ENCODE measurements around the gene ZNF830.
A peak's percentile ranks its signal among the peaks of the same experiment; 100 is the strongest.
"Not testable (repeated sequence)": the region's sequence is repeated elsewhere in the genome, so short reads cannot be mapped to it uniquely, and the experiment has no call there.

The ZNF830 gene, protein sequence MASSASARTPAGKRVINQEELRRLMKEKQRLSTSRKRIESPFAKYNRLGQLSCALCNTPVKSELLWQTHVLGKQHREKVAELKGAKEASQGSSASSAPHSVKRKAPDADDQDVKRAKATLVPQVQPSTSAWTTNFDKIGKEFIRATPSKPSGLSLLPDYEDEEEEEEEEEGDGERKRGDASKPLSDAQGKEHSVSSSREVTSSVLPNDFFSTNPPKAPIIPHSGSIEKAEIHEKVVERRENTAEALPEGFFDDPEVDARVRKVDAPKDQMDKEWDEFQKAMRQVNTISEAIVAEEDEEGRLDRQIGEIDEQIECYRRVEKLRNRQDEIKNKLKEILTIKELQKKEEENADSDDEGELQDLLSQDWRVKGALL

GRCh38 chr17:34961093-34961911, at the start of gene ZNF830, which contains the start of gene CCT6B:
ZNF830 (plus strand) TSS chr17:34961540; CDS start chr17:34961567, 27 bp downstream.
CCT6B (minus strand) TSS chr17:34961460; CDS start chr17:34961393, 67 bp downstream.
- peak; percentile 94 for DNase-seq

DNA sequence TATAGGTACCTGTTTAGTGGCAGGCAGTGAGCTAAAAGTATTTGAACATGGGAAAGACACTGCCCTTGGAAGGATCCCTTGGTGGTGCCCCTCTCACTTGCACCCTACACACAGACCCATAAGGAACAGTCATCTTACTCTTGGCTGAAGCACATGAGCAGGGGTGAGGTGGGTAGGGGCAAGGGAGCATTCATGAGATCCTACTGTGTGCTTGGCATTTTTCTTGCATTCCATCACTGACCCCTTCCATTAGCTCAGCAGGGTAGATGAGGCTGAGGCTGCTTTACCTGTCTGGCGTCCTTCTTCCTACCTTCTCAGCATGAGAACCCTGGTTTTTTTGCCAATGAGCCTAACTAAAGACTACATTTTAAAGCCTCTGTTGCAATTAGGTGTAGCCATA, 48.3 kb upstream of the ZNF830 start:
- no peak for DNase-seq

DNA sequence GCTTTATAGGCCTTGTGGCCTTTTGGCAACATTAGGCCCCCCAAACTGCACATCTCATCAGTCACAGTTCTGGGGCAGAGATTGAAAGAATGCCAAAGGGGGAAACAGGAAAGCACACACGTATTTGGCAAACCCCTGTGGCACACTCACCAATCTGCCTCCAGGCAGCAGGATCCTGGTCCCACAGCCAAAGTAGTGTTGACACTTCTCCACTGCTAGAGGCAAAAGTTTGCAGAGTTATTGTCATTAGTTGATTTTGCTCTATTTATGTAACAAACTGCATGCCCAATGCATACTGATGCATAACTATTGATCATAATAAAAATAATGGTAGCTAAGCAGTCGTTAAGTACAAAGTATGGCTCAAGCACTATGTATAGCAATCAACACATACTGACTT, 45.2 kb upstream of the ZNF830 start:
- no peak for DNase-seq

GRCh38 chr17:34917381-34917780, 44.0 kb upstream of the ZNF830 start:
- DNase-seq = no peak

- DNase-seq = no peak
Measured at GRCh38 chr17:34920676-34921075, 40.7 kb upstream of the ZNF830 start.

DNA sequence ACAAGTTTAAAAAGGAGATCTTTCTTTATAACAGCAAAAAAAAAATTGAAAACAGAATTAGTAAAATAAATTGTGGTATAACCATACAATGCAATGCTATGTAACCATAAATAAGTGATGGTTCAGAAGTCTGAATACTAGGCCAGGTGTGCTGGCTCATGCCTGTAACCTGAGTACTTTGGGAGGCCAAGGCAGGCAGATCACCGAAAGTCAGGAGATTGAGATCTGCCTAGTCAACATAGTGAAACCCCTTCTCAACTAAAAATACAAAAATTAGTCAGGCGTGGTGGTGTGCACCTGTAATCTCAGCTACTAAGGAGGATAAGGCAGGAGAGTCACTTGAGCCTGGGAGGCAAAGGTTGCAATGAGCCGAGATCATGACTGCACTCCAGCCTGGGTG, 34.7 kb upstream of the ZNF830 start:
- DNase-seq = no peak

GRCh38 chr17:34930283-34930682, 31.1 kb upstream of the ZNF830 start:
- no peak for DNase-seq

DNA sequence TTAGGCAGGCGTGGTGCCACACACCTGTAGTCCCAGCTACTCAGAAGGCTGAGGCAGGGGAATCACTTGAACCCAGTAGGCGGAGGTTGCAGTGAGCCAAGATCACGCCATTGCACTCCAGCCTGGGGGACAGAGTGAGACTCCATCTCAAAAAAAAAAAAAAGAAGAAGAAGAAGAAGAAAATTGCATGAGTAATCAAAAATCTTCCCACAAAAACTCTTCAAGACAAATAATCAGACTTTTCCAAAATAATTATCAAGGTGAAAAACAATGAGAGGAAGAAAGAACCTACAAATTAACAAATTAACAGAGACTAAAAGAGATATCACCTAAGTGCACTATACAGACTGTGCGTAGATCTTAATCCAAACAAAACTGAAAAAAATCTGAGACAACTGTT, 10.6 kb upstream of the ZNF830 start:
- not testable (repeated sequence) for DNase-seq

- DNase-seq = no peak
Measured at GRCh38 chr17:34958438-34958837, 2.9 kb upstream of the ZNF830 start.

DNA sequence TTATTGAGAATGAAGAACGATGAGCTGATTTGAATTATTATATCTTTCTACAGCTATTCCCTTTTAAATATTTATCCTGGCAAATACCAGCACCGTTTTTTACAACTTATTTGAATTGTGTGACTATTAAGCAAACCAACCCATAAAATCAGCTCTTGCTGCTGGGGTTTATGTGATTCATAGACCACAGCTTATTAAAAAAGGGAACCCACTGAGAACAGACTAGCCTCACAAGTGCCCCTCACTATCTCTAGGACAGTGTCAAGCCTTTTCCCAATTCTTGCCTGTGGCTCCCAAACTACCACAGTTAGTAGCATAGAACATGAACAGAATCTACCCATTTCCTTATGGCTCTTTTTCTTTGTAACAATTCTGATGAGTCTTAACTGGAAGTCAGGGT, 12.8 kb downstream of the ZNF830 start:
- peak; percentile 51 for DNase-seq

DNA sequence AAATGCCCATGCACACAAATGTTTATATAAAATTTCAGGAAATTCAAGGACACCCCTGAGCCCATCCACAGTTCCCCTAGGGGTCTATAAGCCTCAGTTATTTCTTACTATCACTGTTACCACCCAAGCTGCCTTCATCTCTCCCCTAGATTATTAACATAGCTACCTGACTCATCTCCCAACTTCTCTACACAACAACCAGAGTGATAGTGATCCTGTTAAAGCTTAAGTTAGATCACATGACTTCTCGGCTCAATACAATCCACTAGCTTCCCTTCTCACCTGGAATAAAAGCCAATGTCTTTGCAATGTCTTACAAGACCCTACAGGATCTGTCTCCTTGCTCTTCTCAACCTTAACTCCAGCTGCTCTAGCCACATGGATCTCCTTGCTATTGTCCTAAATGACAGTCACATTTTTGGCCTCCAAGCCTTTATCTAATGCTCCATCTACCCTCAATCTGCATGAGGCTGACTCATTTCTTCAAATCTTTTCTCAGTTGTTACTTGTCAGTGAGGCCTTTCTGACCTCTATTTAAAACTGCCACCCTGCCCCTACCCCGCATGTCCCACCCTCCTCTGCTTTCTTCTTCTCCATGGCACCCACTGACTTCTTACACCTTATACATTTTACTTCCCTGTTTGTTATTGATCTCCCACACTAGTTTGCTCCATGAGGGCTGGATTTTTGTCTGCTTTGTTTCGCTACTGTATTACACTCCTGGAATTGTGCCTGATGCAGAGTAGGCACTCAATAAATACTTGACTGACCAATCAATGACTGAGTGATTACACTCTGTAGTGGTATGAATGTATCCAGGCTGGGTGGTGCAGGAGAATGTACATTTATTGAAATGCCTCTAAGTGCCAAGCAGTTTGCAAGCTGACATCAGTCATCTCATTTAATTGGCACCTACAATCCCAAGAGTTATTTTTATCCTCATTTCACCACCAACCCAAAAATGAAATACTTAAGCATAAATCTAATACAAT, 13.8 kb downstream of the ZNF830 start:
- peak; percentile 78 for DNase-seq

GRCh38 chr17:34979153-34979552, 17.8 kb downstream of the ZNF830 start:
- no peak for DNase-seq

- DNase-seq = no peak
Measured at GRCh38 chr17:34979650-34980352, 18.5 kb downstream of the ZNF830 start.

DNA sequence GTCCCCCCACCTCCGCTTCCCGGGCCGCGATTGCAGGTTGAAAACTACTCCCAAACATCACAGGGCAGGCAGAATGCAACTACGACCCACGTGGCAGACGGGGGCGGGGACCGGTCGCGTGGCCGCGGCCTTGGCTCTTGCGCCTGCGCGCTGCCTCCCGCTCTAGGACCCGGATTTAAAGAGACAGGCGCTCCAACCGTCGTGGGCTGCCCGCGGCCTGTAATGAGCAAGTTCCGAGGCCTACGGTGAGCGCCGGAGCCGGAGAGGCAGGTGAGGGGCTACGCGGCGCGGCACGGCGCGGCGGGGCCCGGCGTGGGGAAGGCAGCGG, 19.0 kb downstream of the ZNF830 start, which contains the start of gene LIG3:
TSS of gene LIG3 (plus strand) at position 160 of the 328 bp plus-strand sequence. CDS start 2,494 bp downstream, outside the sequence.
- DNase-seq = peak; percentile 96

- DNase-seq = peak; percentile 78
Measured at GRCh38 chr17:34980681-34981537, 19.6 kb downstream of the ZNF830 start.

DNA sequence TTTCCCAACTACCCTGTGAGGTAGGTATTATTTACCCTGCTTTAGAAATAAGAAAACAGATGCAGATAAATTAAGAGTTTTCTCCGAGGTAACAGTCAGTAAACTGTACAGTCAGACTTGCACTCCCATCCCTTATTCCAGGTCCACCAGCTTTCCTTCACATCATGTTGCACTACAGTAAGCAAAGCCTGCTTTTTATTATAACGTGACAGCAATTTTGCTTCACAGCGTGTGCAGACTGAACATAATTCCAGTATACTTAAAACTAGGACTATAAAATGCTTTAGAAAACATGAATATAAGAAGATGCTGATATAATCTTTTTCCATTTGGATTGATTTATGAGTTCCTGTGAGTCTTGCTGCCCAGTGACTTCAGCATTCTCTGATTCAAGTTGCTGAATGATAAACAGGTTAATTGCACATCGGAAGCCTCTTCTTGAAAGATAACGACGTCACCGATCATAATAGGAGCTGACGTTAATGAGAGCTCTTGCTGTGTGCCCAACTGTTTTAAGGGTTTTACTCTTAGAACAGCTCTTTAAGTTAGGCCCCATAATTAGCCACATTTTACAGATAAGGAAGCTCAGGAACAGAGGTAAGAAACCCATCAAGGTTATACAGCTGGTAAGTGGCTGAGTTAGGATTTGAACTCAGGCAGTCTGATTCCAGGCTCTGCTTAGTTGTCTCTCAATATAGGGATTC, 20.4 kb downstream of the ZNF830 start:
- no peak for DNase-seq

GRCh38 chr17:34987232-34987631, 25.9 kb downstream of the ZNF830 start:
- no peak for DNase-seq

DNA sequence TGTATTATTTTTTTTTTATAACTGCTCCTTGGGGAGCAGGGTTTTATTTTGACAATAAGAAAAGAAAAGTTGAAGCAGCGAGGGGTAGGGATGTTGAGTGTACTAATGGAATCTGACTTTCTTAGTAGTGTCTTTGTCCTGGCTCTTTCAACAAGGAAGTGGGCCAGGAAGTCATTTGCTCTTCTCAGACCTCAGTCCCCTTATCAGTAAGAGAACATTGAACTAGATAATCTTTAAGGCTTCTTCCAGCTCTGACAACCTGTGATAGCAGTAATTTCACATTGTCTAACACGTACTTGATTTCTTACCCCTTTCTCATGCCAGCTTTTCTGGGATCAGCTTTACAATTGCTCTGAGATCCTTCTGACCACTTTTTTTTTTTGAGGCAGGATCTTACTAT, 27.3 kb downstream of the ZNF830 start:
- no peak for DNase-seq

DNA sequence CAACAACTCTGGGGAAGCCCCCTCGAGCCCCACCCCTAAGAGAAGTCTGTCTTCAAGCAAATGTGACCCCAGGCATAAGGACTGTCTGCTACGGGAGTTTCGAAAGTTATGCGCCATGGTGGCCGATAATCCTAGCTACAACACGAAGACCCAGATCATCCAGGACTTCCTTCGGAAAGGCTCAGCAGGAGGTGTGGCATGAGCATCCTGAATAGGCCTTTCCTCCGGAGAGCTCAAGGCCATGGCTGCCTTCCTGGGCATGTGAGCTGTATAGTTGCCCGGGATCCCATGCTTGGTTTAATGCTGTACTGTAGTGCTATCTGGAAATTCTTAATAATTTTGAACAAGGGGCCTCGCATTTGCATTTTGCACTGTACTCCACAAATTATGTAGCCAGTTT, 28.1 kb downstream of the ZNF830 start:
- DNase-seq = no peak

DNA sequence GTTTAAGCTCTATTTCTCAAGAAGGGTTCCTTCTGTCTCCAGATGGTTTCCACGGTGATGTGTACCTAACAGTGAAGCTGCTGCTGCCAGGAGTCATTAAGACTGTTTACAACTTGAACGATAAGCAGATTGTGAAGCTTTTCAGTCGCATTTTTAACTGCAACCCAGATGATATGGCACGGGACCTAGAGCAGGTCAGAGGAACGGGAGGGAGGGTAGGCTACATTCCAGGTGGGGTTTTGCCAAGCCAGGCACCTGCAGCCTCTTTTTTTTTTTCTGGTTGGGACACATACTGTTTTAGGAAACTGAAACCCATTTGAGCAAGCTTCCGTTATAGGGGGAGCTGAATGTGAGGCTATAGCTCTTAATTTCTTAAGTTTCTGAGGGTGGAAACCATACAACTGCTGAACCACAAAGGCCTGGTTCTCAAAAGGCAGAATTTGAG, 29.6 kb downstream of the ZNF830 start:
- no peak for DNase-seq

Data from activated CD4-positive, alpha-beta T cell treated with anti-CD3 and anti-CD28 coated beads, Interleukin-2, Interleukin-6, amounts not matched to agents 100 ng/mL and 50 ng/mL, durations not matched to agents 16 hours and 8 hours (primary cell).